Renal cortex interstitium (tissue), 11 donors: ENCODE results near the gene POLR2J. TPM values are rescaled to one million over a fixed set of nuclear protein-coding genes. Genes with fewer than 3 reads are reported as not detected.

Source experiments
- DNase-seq, 11 donors: peaks; one replicate each; pipeline ENCODE4 v3.0.0-alpha.2; 2013; ENCODE audit warnings: low read depth in 9 of 11, low spot score in 4 of 11; ENCODE audit errors: extremely low read depth in 1 of 11
- polyA plus RNA-seq, 3 donors: library from polyadenylated mRNA; unstranded; fragments of 120-200 nt; gene quantifications; one replicate each; pipeline ENCODE4 v1.2.1, GENCODE V29; 2013; ENCODE audit not compliant: insufficient read length in 3 of 3

POLR2J gene
- polyA plus RNA-seq, 3 donors: 22.4 to 32.7 (median 32.0) TPM

DNA sequence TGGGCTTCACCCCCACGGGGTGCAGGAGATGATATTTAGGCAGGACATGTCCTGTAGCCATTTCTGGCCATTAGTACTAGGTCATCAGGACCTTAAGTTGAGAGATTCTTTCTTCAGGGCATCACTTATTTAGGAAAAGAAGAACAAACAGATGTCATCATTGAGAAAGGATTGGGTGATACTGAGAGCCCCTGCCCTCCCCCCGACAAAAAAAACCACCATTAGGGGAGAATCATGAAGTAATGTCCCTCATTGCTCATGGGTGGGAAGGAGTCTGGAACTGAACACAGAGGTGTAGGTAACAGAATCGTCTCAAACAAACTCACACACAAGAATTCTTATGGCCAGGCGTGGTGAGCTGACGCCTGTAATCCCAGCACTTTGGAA is 51.7 kb downstream of the POLR2J start:
- DNase-seq: no peak

GRCh38 chr7:102426268-102427018 is 52.3 kb downstream of the POLR2J start:
- no peak for DNase-seq

- no peak for DNase-seq
These were observed 53.0 kb downstream of the POLR2J start for GRCh38 chr7:102425639-102426267.

- DNase-seq: no peak
These were observed 53.9 kb downstream of the POLR2J start for GRCh38 chr7:102424787-102425218.

DNA sequence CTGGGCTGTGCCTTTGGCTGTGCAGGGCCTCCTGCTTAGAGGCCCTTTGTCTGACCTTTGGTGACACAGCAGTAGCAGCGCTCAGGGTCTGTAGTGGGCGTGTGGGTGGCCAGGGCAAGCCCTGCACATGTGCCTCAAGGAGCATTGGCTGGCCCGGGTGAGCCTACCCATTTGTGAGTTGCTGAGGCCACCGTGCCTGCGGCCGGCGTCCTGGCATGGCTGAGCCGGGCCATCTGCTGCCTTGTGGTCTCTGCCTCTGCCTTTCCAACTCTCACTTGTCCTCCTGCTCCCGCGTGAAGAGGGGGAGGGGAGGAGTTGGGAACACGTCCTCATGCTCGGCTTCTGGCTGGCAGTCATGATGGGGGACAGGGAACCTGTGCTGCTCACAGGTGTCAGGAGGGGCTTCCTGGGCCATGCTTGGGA is 54.6 kb downstream of the POLR2J start:
- DNase-seq: peak in 2 of 11 donors; percentile 28 to 47

Other genes starting within 250 kb of the POLR2J start
- gene SH2B2, start 192.1 kb downstream of the POLR2J start, polyA plus RNA-seq: 1 to 10 TPM; 4.1 to 5.3 (median 4.2) TPM
- 1 to 10 TPM in 1 of 3 donors, not detected in 2; 2.9 TPM for gene SPDYE6, start 122.5 kb downstream of the POLR2J start, polyA plus RNA-seq
- 10 to 100 TPM; 30.2 to 45.2 (median 39.9) TPM for gene PRKRIP1, start 82.6 kb downstream of the POLR2J start, polyA plus RNA-seq
- 10 to 100 TPM; 15.1 to 25.8 (median 24.1) TPM for gene ORAI2, start 45.3 kb downstream of the POLR2J start, polyA plus RNA-seq
- gene ALKBH4, start 14.1 kb downstream of the POLR2J start, polyA plus RNA-seq: 10 to 100 TPM; 10.6 to 13.3 (median 12.9) TPM
- gene LRWD1, start 13.9 kb downstream of the POLR2J start, polyA plus RNA-seq: 10 to 100 TPM; 17.3 to 23.2 (median 21.9) TPM
- 10 to 100 TPM in 1 of 3 donors, 1 to 10 TPM in 2; 4.7 to 24.9 (median 8.4) TPM for gene RASA4B, start 38.9 kb upstream of the POLR2J start, polyA plus RNA-seq
- 10 to 100 TPM in 2 of 3 donors, 1 to 10 TPM in 1; 3.6 to 14.3 (median 13.7) TPM for gene UPK3BL2, start 64.8 kb upstream of the POLR2J start, polyA plus RNA-seq
- gene SPDYE2, start 72.3 kb upstream of the POLR2J start, polyA plus RNA-seq: 1 to 10 TPM; 3.2 to 5.6 (median 4.5) TPM
- gene POLR2J3, start 93.7 kb upstream of the POLR2J start, polyA plus RNA-seq: 10 to 100 TPM; 80.1 to 91.8 (median 80.8) TPM
- 10 to 100 TPM; 27.6 to 56.1 (median 30.8) TPM for gene RASA4, start 137.8 kb upstream of the POLR2J start, polyA plus RNA-seq
- 10 to 100 TPM in 2 of 3 donors, 1 to 10 TPM in 1; 3.8 to 12.4 (median 11.8) TPM for gene UPK3BL1, start 163.9 kb upstream of the POLR2J start, polyA plus RNA-seq
- gene SPDYE2B, start 171.4 kb upstream of the POLR2J start, polyA plus RNA-seq: 1 to 10 TPM in 1 of 3 donors, under 1 TPM in 2; 0.84 to 7.6 (median 0.89) TPM
- gene POLR2J2, start 192.7 kb upstream of the POLR2J start, polyA plus RNA-seq: 1 to 10 TPM; 1.1 to 1.7 (median 1.6) TPM